GM23338 (cell line): ENCODE measurements around the gene APBA2.

Experiments used
- CTCF ChIP-seq, 2 experiments: fragments of 200-600 bp in 1 of 2; sonication (generic) in 1 of 2; conservative IDR thresholded peaks; 2 replicates each; pipeline versions ENCODE4 v1.5.1 to v1.6.1; 2016 to 2017; ENCODE audit warnings: antibody characterized with exemption in 2 of 2, low read depth in 2 of 2, mild to moderate bottlenecking in 2 of 2, moderate library complexity in 1 of 2
- EZH2 ChIP-seq: fragments of 200-600 bp; sonication (generic); IDR thresholded peaks from one replicate; pipeline ENCODE4 v1.8.0; 2017; ENCODE audit warnings: antibody characterized with exemption, mild to moderate bottlenecking, low read depth; ENCODE audit not compliant: unreplicated experiment

- TF ChIP-seq EZH2 = no peak
- TF ChIP-seq CTCF (conservative IDR thresholded peaks at IDR 0.05; ENCODE audit: low read depth in 2 of 2) = no peak
Measured at GRCh38 chr15:29143293-29143692, 257.5 kb downstream of the APBA2 start.
